ENCODE data around the gene DAO. TPM values are rescaled to one million over a fixed set of nuclear protein-coding genes. Genes with fewer than 3 reads are reported as not detected.

Gene DAO
- total RNA-seq, 2 donors from 2014 or later: not detected

GRCh38 chr12:108922918-108923317, 43.0 kb downstream of the DAO start:
- peaks cover 11% of the 10 kb centered on the region for H3K27me3 Mint-ChIP-seq (ENCODE audit: insufficient read depth)
- WGBS, 2 experiments (ENCODE audit: insufficient coverage in 1 of 2, insufficient read length in 1 of 2): 89 to 92% methylated on average over 3 of the region's 3 CpGs
- no peaks in the 10 kb centered on the region for H3K9me3 ChIP-seq (ENCODE audit: control insufficient read depth, low read length)

GRCh38 chr12:108928695-108929094, 48.8 kb downstream of the DAO start:
- no peaks in the 10 kb centered on the region for H3K9me3 ChIP-seq (ENCODE audit: control insufficient read depth, low read length)
- Mint-ChIP-seq H3K4me3 (no peak overlapping the region), H3K9me3 (peaks cover 11% of the 10 kb centered on the region), H3K36me3 (ENCODE audit: low read depth) (no peaks in the 10 kb centered on the region), H3K27me3 (ENCODE audit: insufficient read depth) (peaks cover 3% of the 10 kb centered on the region), H3K4me1 (no peaks in the 10 kb centered on the region), H3K27ac (no peak overlapping the region)
- TF ChIP-seq CTCF (conservative IDR thresholded peaks at IDR 0.05): no peak
- no peak overlapping the region for H3K4me3 ChIP-seq (ENCODE audit: low read length)
- H3K27ac ChIP-seq (ENCODE audit: low read depth, low read length): no peak overlapping the region
- no peaks in the 10 kb centered on the region for H3K36me3 ChIP-seq (ENCODE audit: control insufficient read depth, insufficient read depth, low read length)
- H3K9ac ChIP-seq (ENCODE audit: extremely low read depth, low read length, poor library complexity, severe bottlenecking): no peak overlapping the region
- H3K4me1 ChIP-seq (ENCODE audit: control insufficient read depth, insufficient read depth, low read length): no peaks in the 10 kb centered on the region
- 94 to 95% methylated on average over 8 of the region's 8 CpGs for WGBS, 2 experiments (ENCODE audit: insufficient coverage in 1 of 2, insufficient read length in 1 of 2)
- DNase-seq: no peak
- H3K27me3 ChIP-seq (ENCODE audit: control insufficient read depth, insufficient read depth, low read length, poor library complexity, severe bottlenecking): peaks cover 2% of the 10 kb centered on the region

More at GRCh38 chr12:108922918-108923317, 43.0 kb downstream of the DAO start:
- Histone ChIP-seq H3K9ac (ENCODE audit: extremely low read depth, low read length, poor library complexity, severe bottlenecking) (no peak overlapping the region), H3K4me3 (ENCODE audit: low read length) (no peak overlapping the region), H3K4me1 (ENCODE audit: control insufficient read depth, insufficient read depth, low read length) (no peaks in the 10 kb centered on the region), H3K27ac (ENCODE audit: low read depth, low read length) (no peak overlapping the region), H3K27me3 (ENCODE audit: control insufficient read depth, insufficient read depth, low read length, poor library complexity, severe bottlenecking) (peaks cover 23% of the 10 kb centered on the region), H3K36me3 (ENCODE audit: control insufficient read depth, insufficient read depth, low read length) (no peaks in the 10 kb centered on the region)
- DNase-seq: no peak
- Mint-ChIP-seq H3K27ac (no peak overlapping the region), H3K9me3 (peaks cover 15% of the 10 kb centered on the region), H3K4me3 (no peak overlapping the region), H3K36me3 (ENCODE audit: low read depth) (no peaks in the 10 kb centered on the region), H3K4me1 (peaks cover 5% of the 10 kb centered on the region)
- no peak for TF ChIP-seq CTCF (conservative IDR thresholded peaks at IDR 0.05)

- Histone ChIP-seq H3K4me3 (ENCODE audit: low read length) (no peak overlapping the region), H3K27me3 (ENCODE audit: control insufficient read depth, insufficient read depth, low read length, poor library complexity, severe bottlenecking) (no peaks in the 10 kb centered on the region), H3K27ac (ENCODE audit: low read depth, low read length) (no peak overlapping the region), H3K4me1 (ENCODE audit: control insufficient read depth, insufficient read depth, low read length) (no peaks in the 10 kb centered on the region), H3K9ac (ENCODE audit: extremely low read depth, low read length, poor library complexity, severe bottlenecking) (no peak overlapping the region), H3K36me3 (ENCODE audit: control insufficient read depth, insufficient read depth, low read length) (no peaks in the 10 kb centered on the region), H3K9me3 (ENCODE audit: control insufficient read depth, low read length) (no peaks in the 10 kb centered on the region)
- 93 to 98% methylated on average over 3 to 5 of the region's 5 CpGs for WGBS, 2 experiments (ENCODE audit: insufficient coverage in 1 of 2, insufficient read length in 1 of 2)
- no peak overlapping the region for H3K27ac Mint-ChIP-seq
- no peaks in the 10 kb centered on the region for H3K36me3 Mint-ChIP-seq (ENCODE audit: low read depth)
- no peak for DNase-seq
- H3K4me1 Mint-ChIP-seq: no peaks in the 10 kb centered on the region
- H3K27me3 Mint-ChIP-seq (ENCODE audit: insufficient read depth): no peaks in the 10 kb centered on the region
- H3K4me3 Mint-ChIP-seq: no peak overlapping the region
- peaks cover 11% of the 10 kb centered on the region for H3K9me3 Mint-ChIP-seq
- no peak for TF ChIP-seq CTCF (conservative IDR thresholded peaks at IDR 0.05)
Observed at GRCh38 chr12:108930155-108930554, 50.3 kb downstream of the DAO start.
